ENCODE results near the gene IQGAP1. TPM values are rescaled to one million over a fixed set of nuclear protein-coding genes. Genes with fewer than 3 reads are reported as not detected.
A peak's percentile ranks its signal among the peaks of the same experiment; 100 is the strongest.

The IQGAP1 gene
- polyA plus RNA-seq, 3 donors = 140 to 276 (median 207) TPM

DNA sequence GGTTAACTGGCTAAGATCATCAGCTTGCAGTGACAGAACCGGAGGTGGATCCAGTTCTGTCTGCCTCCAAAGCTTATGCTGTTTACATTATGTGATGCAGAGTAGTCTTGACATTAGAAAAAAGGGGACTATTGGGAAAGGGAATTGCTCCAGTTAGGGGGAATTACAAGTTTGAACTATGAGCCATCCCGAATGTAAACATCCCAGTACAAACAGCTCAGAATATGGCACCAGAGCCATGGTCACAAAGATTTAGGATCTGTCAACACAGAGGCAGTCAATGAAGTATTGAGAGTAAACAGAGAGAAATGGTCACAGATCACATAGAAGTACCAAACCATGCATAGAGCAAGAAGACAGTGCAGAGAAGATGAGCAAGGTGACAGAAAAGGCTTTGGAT, 101.9 kb downstream of the IQGAP1 start:
- H3K9ac ChIP-seq (ENCODE audit: insufficient read depth, low read length, poor library complexity, severe bottlenecking) = no peak overlapping the region
- H3K27ac ChIP-seq (ENCODE audit: low read depth in 1 of 2, low read length in 2 of 2) = no peak overlapping the region
- Mint-ChIP-seq H3K27me3 (ENCODE audit: low read depth in 3 of 3) (no peaks in the 10 kb centered on the region), H3K4me3 (no peak overlapping the region), H3K27ac (no peak overlapping the region), H3K36me3 (peaks cover 94 to 98% of the 10 kb centered on the region in 2 donors), H3K4me1 (no peaks in the 10 kb centered on the region), H3K9me3 (no peaks in the 10 kb centered on the region)
- H3K27me3 ChIP-seq (ENCODE audit: control insufficient read depth in 2 of 2, insufficient read depth in 2 of 2, low read length in 2 of 2) = no peaks in the 10 kb centered on the region
- H3K4me1 ChIP-seq (ENCODE audit: control insufficient read depth in 1 of 2, insufficient read depth in 2 of 2, low read length in 2 of 2) = no peaks in the 10 kb centered on the region
- H4K20me1 ChIP-seq (ENCODE audit: insufficient read depth, low read length) = peaks cover 96% of the 10 kb centered on the region
- H3K4me3 ChIP-seq (replicated peaks in 1 of 3; ENCODE audit: low read depth in 2 of 3, low read length in 3 of 3) = no peak overlapping the region
- H2AFZ ChIP-seq (ENCODE audit: insufficient read depth, low read depth, low read length, poor library complexity, severe bottlenecking) = no peak overlapping the region
- H3K79me2 ChIP-seq (ENCODE audit: insufficient read depth, low read length) = no peaks in the 10 kb centered on the region
- no peaks in the 10 kb centered on the region for H3K9me3 ChIP-seq (replicated peaks in 1 of 2; ENCODE audit: control insufficient read depth in 1 of 2, insufficient read depth in 1 of 2, low read length in 2 of 2)
- intact Hi-C loops (cut with micrococcal nuclease) = loop anchor here in 1 of 2 donors (10.0 kb wide), 1 partner anchor 165 kb away; no protein-coding TSS in a partner anchor
- H3K36me3 ChIP-seq (replicated peaks in 1 of 2; ENCODE audit: control insufficient read depth in 1 of 2, insufficient read depth in 2 of 2, low read length in 2 of 2) = peaks cover 94 to 99% of the 10 kb centered on the region in 2 donors
- DNase-seq = no peak
- no peak overlapping the region for H3K4me2 ChIP-seq (replicated peaks; ENCODE audit: extremely low read depth, low read length, poor library complexity, severe bottlenecking)
- TF ChIP-seq, protein P1, sequence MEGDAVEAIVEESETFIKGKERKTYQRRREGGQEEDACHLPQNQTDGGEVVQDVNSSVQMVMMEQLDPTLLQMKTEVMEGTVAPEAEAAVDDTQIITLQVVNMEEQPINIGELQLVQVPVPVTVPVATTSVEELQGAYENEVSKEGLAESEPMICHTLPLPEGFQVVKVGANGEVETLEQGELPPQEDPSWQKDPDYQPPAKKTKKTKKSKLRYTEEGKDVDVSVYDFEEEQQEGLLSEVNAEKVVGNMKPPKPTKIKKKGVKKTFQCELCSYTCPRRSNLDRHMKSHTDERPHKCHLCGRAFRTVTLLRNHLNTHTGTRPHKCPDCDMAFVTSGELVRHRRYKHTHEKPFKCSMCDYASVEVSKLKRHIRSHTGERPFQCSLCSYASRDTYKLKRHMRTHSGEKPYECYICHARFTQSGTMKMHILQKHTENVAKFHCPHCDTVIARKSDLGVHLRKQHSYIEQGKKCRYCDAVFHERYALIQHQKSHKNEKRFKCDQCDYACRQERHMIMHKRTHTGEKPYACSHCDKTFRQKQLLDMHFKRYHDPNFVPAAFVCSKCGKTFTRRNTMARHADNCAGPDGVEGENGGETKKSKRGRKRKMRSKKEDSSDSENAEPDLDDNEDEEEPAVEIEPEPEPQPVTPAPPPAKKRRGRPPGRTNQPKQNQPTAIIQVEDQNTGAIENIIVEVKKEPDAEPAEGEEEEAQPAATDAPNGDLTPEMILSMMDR (IDR thresholded peaks at IDR 0.05) = no peak
- WGBS (ENCODE audit: insufficient coverage) = 100% methylated on average over 1 of the region's 2 CpGs

DNA sequence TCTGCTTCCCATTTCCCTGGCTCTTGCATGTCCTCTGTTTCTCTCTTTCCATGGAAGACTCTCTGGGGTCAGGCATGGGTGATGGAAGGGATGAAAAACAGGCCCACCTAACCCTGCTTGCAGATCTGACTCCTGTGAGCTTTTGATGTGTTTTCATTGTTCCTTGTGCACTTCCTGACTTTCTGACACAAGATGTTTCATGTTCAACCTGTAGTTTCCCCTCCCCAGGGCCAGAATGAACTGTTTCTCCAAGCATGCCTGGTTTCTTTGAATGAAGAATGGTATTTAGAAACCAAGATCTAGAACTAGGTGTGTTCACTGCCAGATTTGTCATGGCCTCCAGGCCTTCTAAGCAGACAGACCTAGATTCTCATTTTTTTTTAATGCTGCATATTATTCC, 105.6 kb downstream of the IQGAP1 start:
- Mint-ChIP-seq H3K4me3 (no peak overlapping the region), H3K27ac (peak overlapping the region in 3 of 7 donors; percentile 4 to 30 (median 27)), H3K9me3 (no peaks in the 10 kb centered on the region), H3K36me3 (peaks cover 90 to 100% of the 10 kb centered on the region in 2 donors), H3K4me1 (peaks cover 3% of the 10 kb centered on the region), H3K27me3 (ENCODE audit: low read depth in 3 of 3) (peaks cover 0 to 2% (median 0%) of the 10 kb centered on the region in 3 donors)
- TF ChIP-seq, protein P1 (IDR thresholded peaks at IDR 0.05) = no peak
- H3K4me3 ChIP-seq (replicated peaks in 1 of 3; ENCODE audit: low read depth in 2 of 3, low read length in 3 of 3) = no peak overlapping the region
- H3K27ac ChIP-seq (ENCODE audit: low read depth in 1 of 2, low read length in 2 of 2) = no peak overlapping the region
- peaks cover 3% of the 10 kb centered on the region in 2 donors for H3K4me1 ChIP-seq (ENCODE audit: control insufficient read depth in 1 of 2, insufficient read depth in 2 of 2, low read length in 2 of 2)
- no peak for DNase-seq
- H3K36me3 ChIP-seq (replicated peaks in 1 of 2; ENCODE audit: control insufficient read depth in 1 of 2, insufficient read depth in 2 of 2, low read length in 2 of 2) = peaks cover 93 to 99% of the 10 kb centered on the region in 2 donors
- no peaks in the 10 kb centered on the region for H3K9me3 ChIP-seq (replicated peaks in 1 of 2; ENCODE audit: control insufficient read depth in 1 of 2, insufficient read depth in 1 of 2, low read length in 2 of 2)
- no peak overlapping the region for H3K4me2 ChIP-seq (replicated peaks; ENCODE audit: extremely low read depth, low read length, poor library complexity, severe bottlenecking)
- intact Hi-C loops (cut with micrococcal nuclease) = no loop called here
- no peak overlapping the region for H2AFZ ChIP-seq (ENCODE audit: insufficient read depth, low read depth, low read length, poor library complexity, severe bottlenecking)
- no peak overlapping the region for H3K9ac ChIP-seq (ENCODE audit: insufficient read depth, low read length, poor library complexity, severe bottlenecking)
- H3K27me3 ChIP-seq (ENCODE audit: control insufficient read depth in 2 of 2, insufficient read depth in 2 of 2, low read length in 2 of 2) = no peaks in the 10 kb centered on the region
- H3K79me2 ChIP-seq (ENCODE audit: insufficient read depth, low read length) = no peaks in the 10 kb centered on the region
- H4K20me1 ChIP-seq (ENCODE audit: insufficient read depth, low read length) = peaks cover 92% of the 10 kb centered on the region
